ENCODE results near the gene SYNGR2.
"Not testable (repeated sequence)": the region's sequence is repeated elsewhere in the genome, so short reads cannot be mapped to it uniquely, and the experiment has no call there.

Gene SYNGR2

DNA sequence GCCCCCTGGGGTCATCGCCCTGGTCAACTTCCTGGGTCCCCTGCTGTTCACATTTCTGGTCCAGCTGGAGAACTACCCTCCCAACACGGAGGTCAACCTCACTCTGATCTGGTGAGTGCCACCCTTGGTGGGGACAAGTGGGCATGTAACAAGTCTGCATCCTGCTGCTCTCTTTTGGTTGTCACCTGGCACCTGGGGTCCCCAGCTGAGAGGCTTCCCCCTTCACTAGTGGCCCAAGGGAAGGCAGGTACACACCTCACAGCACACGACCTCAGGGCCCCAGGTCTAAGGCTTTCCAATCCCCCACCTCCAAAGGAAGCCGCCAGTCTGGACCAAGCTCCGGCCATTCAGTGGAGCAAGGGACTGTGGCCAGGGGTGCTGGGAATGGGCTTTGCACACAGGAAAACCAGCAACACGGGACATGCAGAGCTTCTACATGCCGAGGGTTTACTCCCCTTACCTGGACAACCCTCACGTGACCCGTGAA is 33.4 kb upstream of the SYNGR2 start:
- DNase-seq (ENCODE audit: low spot score): no peak
- H3K27me3 ChIP-seq (ENCODE audit: insufficient read depth, poor library complexity, severe bottlenecking): no peaks in the 10 kb centered on the region
- H3K36me3 ChIP-seq (ENCODE audit: low read depth): no peaks in the 10 kb centered on the region
- no peaks in the 10 kb centered on the region for H3K9me3 ChIP-seq (ENCODE audit: severe bottlenecking)
- peaks cover 9% of the 10 kb centered on the region for H3K4me1 ChIP-seq (ENCODE audit: insufficient read depth, poor library complexity, severe bottlenecking)
- TF ChIP-seq, protein P1, sequence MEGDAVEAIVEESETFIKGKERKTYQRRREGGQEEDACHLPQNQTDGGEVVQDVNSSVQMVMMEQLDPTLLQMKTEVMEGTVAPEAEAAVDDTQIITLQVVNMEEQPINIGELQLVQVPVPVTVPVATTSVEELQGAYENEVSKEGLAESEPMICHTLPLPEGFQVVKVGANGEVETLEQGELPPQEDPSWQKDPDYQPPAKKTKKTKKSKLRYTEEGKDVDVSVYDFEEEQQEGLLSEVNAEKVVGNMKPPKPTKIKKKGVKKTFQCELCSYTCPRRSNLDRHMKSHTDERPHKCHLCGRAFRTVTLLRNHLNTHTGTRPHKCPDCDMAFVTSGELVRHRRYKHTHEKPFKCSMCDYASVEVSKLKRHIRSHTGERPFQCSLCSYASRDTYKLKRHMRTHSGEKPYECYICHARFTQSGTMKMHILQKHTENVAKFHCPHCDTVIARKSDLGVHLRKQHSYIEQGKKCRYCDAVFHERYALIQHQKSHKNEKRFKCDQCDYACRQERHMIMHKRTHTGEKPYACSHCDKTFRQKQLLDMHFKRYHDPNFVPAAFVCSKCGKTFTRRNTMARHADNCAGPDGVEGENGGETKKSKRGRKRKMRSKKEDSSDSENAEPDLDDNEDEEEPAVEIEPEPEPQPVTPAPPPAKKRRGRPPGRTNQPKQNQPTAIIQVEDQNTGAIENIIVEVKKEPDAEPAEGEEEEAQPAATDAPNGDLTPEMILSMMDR (IDR thresholded peaks at IDR 0.05; ENCODE audit: poor library complexity, severe bottlenecking): no peak
- no peak overlapping the region for H3K27ac ChIP-seq (ENCODE audit: poor library complexity, severe bottlenecking)
- no peak for ATAC-seq (ENCODE audit: low read depth)
- no peak overlapping the region for H3K4me3 ChIP-seq (ENCODE audit: severe bottlenecking)

DNA sequence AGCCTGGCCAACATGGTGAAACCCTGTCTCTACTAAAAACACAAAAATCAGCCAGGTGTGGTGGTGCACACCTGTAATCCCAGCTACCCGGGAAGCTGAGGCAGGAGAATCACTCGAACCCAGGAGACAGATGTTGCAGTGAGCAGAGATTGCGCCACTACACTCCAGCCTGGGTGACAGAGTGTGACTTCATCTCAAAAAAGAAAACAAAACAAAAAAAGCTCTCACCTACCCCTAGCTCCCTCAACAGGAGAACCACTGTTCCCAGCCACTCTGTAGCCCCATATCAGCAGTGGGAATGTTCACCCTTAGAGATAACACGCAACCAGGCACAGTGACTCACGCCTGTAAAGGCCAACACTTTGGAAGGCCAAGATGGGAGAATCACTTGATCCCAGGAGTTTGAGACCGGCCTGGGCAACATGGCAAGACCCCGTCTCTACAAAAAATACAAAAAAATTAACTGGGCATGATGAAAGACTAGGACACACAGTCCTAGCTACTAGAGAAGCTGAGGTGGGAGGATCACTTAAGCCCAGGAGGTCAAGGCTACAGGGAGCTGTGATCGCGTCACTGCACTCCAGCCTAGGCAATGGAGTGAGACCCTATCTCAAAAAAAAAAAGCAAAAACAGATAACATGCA is 32.4 kb upstream of the SYNGR2 start:
- Histone ChIP-seq H3K4me1 (ENCODE audit: insufficient read depth, poor library complexity, severe bottlenecking) (peaks cover 16% of the 10 kb centered on the region), H3K36me3 (ENCODE audit: low read depth) (no peaks in the 10 kb centered on the region), H3K27ac (ENCODE audit: poor library complexity, severe bottlenecking) (no peak overlapping the region), H3K4me3 (ENCODE audit: severe bottlenecking) (no peak overlapping the region), H3K27me3 (ENCODE audit: insufficient read depth, poor library complexity, severe bottlenecking) (no peaks in the 10 kb centered on the region), H3K9me3 (ENCODE audit: severe bottlenecking) (no peaks in the 10 kb centered on the region)
- TF ChIP-seq, protein P1 (IDR thresholded peaks at IDR 0.05; ENCODE audit: poor library complexity, severe bottlenecking): no peak
- ATAC-seq (ENCODE audit: low read depth) (no peak), DNase-seq (ENCODE audit: low spot score) (no peak)

DNA sequence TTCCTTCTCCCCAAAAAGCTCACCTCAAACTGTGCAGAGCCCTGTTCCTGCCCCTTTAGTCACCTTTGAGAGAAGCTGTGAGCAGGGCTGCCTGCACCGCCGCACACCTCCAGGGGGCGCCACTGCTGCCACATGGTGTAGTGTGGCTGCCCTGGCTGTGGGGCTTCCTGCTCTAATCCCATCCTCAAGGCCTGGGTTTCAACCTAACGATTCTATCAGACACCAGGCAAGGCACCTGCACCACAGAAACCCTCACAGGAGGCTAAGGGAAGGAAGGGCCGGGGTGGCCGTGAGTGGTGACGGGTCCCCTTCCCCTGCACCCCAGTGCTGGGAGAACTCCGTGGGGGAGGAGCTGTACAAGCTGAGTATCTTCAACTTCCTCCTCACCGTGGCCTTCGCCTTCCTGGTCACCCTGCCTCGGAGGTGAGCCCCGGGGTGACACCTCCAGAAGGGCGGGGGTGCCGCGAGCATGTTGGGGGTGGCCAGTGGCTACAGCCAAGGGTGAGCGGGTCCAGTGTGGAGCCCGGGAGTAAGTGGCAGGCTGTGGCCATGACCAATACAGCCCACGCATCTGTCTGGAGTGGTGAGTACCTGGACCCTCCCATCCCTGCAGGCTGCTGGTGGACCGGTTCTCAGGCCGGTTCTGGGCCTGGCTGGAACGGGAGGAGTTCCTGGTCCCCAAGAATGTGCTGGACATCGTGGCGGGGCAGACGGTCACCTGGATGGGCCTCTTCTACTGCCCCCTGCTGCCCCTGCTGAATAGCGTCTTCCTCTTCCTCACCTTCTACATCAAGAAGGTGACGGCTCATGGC is 30.8 kb upstream of the SYNGR2 start:
- DNase-seq (ENCODE audit: low spot score): peak; percentile 72
- Histone ChIP-seq H3K9me3 (ENCODE audit: severe bottlenecking) (no peaks in the 10 kb centered on the region), H3K36me3 (ENCODE audit: low read depth) (no peaks in the 10 kb centered on the region), H3K27ac (ENCODE audit: poor library complexity, severe bottlenecking) (no peak overlapping the region), H3K27me3 (ENCODE audit: insufficient read depth, poor library complexity, severe bottlenecking) (no peaks in the 10 kb centered on the region), H3K4me1 (ENCODE audit: insufficient read depth, poor library complexity, severe bottlenecking) (peaks cover 23% of the 10 kb centered on the region), H3K4me3 (ENCODE audit: severe bottlenecking) (no peak overlapping the region)
- ATAC-seq (ENCODE audit: low read depth): no peak
- TF ChIP-seq, protein P1 (IDR thresholded peaks at IDR 0.05; ENCODE audit: poor library complexity, severe bottlenecking): peak; percentile 32

DNA sequence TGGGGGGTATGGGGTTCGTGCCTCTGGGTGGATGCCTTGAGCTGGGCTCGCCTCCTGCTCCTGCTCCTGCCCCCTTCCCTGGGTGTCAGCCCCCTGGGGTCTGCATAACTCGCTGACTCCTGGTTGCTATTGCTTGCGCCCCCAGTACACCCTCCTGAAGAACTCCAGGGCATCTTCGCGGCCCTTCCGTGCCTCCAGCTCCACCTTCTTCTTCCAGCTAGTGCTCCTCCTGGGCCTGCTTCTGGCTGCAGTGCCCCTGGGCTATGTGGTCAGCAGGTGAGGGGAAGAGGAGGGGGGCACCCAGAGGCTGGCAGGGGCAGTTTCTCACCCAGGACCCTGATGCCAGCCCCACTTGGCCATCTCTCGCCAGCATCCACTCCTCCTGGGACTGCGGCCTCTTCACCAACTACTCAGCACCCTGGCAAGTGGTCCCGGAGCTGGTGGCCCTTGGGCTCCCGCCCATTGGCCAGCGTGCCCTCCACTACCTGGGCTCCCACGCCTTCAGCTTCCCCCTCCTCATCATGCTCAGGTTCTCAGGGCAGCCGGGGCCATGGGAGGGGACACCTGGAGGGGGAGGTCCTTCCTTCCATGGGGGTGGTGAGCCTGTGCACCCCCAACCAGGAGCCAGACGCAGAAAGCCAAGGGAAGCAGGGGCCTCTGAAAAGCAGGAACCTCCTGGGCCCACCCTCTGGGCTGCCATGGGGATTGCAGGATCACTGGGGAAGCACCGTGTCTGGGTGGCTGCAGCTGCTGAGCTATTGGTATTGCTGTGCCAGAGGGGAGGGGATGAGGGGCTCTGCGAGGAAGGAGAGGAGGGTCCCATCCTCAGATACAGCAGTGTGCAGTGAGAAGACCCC is 29.9 kb upstream of the SYNGR2 start:
- ATAC-seq (ENCODE audit: low read depth) (no peak), DNase-seq (ENCODE audit: low spot score) (peak; percentile 65)
- Histone ChIP-seq H3K9me3 (ENCODE audit: severe bottlenecking) (no peaks in the 10 kb centered on the region), H3K27ac (ENCODE audit: poor library complexity, severe bottlenecking) (no peak overlapping the region), H3K4me1 (ENCODE audit: insufficient read depth, poor library complexity, severe bottlenecking) (peaks cover 23% of the 10 kb centered on the region), H3K27me3 (ENCODE audit: insufficient read depth, poor library complexity, severe bottlenecking) (no peaks in the 10 kb centered on the region), H3K4me3 (ENCODE audit: severe bottlenecking) (no peak overlapping the region), H3K36me3 (ENCODE audit: low read depth) (no peaks in the 10 kb centered on the region)
- TF ChIP-seq, protein P1 (IDR thresholded peaks at IDR 0.05; ENCODE audit: poor library complexity, severe bottlenecking): no peak

DNA sequence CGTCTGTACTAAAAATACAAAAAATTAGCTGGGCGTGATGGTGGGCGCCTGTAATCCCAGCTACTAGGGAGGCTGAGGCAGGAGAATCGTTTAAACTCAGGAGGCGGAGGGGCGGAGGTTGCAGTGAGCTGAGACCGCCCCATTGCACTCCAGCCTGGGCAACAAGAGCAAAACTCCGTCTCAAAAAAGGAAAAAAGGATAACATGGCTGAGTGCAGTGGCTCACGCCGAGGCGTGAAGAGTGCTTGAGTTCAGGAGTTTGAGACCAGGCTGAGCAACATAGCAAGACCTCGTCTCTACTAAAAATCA is 28.6 kb upstream of the SYNGR2 start:
- H3K27ac ChIP-seq (ENCODE audit: poor library complexity, severe bottlenecking); ATAC-seq (ENCODE audit: low read depth); H3K36me3 ChIP-seq (ENCODE audit: low read depth); H3K9me3 ChIP-seq (ENCODE audit: severe bottlenecking); H3K27me3 ChIP-seq (ENCODE audit: insufficient read depth, poor library complexity, severe bottlenecking); H3K4me3 ChIP-seq (ENCODE audit: severe bottlenecking); DNase-seq (ENCODE audit: low spot score): not testable (repeated sequence)
- peaks cover 32% of the 10 kb centered on the region for H3K4me1 ChIP-seq (ENCODE audit: insufficient read depth, poor library complexity, severe bottlenecking)

Measured in RWPE2 (cell line).